Gastrocnemius medialis (tissue), 4 donors: ENCODE measurements around the gene EDEM1.

Experiments used
- POLR2A ChIP-seq, 2 donors: fragments of 450-650 bp; IDR thresholded peaks; one replicate each; pipeline ENCODE4 v1.6.1; 2017; ENCODE audit warnings: antibody characterized with exemption in 2 of 2, mild to moderate bottlenecking in 2 of 2, moderate library complexity in 2 of 2
- TF ChIP-seq, protein P1 (sequence below), 5 experiments: fragments of 450-650 bp in 3 of 5; fragments of 200-600 bp in 2 of 5; sonication (generic) in 2 of 5; IDR thresholded peaks in 4 of 5; conservative IDR thresholded peaks in 1 of 5; 1 replicate in 4 of 5; 2 replicates in 1 of 5; pipeline ENCODE4 v1.5.1; 2016 to 2019; ENCODE audit warnings: antibody characterized with exemption in 5 of 5, mild to moderate bottlenecking in 3 of 5, moderate library complexity in 3 of 5

DNA sequence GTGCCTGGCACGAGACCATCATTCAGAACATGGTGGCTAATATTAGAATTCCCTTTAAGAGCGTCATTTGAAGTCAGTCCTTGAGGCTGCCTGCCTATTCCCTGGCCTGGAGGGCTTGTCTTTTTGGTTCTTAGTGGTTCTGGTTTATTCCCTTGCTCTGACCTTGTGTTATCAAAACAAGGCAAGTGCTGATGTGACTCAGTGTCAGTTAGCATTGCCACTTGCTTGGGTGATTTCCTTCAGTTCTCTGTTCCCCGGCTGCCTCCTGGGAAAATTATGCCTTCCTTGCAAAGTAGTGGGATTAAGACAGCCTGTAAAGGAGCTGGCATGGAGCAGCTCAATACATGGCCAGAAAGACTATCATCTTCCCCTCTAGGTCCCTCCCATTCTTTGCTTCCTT lies 64.6 kb downstream of the EDEM1 start:
- TF ChIP-seq, protein P1, sequence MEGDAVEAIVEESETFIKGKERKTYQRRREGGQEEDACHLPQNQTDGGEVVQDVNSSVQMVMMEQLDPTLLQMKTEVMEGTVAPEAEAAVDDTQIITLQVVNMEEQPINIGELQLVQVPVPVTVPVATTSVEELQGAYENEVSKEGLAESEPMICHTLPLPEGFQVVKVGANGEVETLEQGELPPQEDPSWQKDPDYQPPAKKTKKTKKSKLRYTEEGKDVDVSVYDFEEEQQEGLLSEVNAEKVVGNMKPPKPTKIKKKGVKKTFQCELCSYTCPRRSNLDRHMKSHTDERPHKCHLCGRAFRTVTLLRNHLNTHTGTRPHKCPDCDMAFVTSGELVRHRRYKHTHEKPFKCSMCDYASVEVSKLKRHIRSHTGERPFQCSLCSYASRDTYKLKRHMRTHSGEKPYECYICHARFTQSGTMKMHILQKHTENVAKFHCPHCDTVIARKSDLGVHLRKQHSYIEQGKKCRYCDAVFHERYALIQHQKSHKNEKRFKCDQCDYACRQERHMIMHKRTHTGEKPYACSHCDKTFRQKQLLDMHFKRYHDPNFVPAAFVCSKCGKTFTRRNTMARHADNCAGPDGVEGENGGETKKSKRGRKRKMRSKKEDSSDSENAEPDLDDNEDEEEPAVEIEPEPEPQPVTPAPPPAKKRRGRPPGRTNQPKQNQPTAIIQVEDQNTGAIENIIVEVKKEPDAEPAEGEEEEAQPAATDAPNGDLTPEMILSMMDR (IDR thresholded peaks at IDR 0.05 in 4 of 5, conservative IDR thresholded peaks at IDR 0.05 in 1 of 5) = no peak
- no peak for TF ChIP-seq POLR2A (IDR thresholded peaks at IDR 0.05)
